Epithelial cell of esophagus (primary cell): ENCODE measurements around the gene JPT2.
A peak's percentile ranks its signal among the peaks of the same experiment; 100 is the strongest.

Experiments used
- DNase-seq: peaks from one replicate; pipeline ENCODE4 v3.0.0; 2010; ENCODE audit warnings: low read depth
- H3K4me3 ChIP-seq: 2 replicates; pipeline ENCODE4 v1.5.1; 2011; ENCODE audit warnings: mild to moderate bottlenecking, low read length, control low read depth
- TF ChIP-seq, protein P1 (sequence below): IDR thresholded peaks from 2 replicates; pipeline ENCODE4 v1.5.1; 2011; ENCODE audit warnings: low read depth, mild to moderate bottlenecking, low read length, control low read depth, inconsistent platforms; ENCODE audit not compliant: insufficient read depth; ENCODE audit errors: missing control alignments

Gene JPT2

GRCh38 chr16:1680361-1680760 is 2.3 kb downstream of the JPT2 start:
- H3K4me3 ChIP-seq = no peak overlapping the region
- DNase-seq = no peak
- TF ChIP-seq, protein P1, sequence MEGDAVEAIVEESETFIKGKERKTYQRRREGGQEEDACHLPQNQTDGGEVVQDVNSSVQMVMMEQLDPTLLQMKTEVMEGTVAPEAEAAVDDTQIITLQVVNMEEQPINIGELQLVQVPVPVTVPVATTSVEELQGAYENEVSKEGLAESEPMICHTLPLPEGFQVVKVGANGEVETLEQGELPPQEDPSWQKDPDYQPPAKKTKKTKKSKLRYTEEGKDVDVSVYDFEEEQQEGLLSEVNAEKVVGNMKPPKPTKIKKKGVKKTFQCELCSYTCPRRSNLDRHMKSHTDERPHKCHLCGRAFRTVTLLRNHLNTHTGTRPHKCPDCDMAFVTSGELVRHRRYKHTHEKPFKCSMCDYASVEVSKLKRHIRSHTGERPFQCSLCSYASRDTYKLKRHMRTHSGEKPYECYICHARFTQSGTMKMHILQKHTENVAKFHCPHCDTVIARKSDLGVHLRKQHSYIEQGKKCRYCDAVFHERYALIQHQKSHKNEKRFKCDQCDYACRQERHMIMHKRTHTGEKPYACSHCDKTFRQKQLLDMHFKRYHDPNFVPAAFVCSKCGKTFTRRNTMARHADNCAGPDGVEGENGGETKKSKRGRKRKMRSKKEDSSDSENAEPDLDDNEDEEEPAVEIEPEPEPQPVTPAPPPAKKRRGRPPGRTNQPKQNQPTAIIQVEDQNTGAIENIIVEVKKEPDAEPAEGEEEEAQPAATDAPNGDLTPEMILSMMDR = no peak

GRCh38 chr16:1681032-1681431 is 3.0 kb downstream of the JPT2 start:
- TF ChIP-seq, protein P1 = no peak
- H3K4me3 ChIP-seq = no peak overlapping the region
- DNase-seq = no peak

GRCh38 chr16:1687427-1688316 is 9.6 kb downstream of the JPT2 start:
- no peak for DNase-seq
- TF ChIP-seq, protein P1 = no peak
- no peak overlapping the region for H3K4me3 ChIP-seq

- DNase-seq = peak; percentile 95
- H3K4me3 ChIP-seq = no peak overlapping the region
- TF ChIP-seq, protein P1 = no peak
These were observed 10.9 kb downstream of the JPT2 start for GRCh38 chr16:1688807-1689560.

DNA sequence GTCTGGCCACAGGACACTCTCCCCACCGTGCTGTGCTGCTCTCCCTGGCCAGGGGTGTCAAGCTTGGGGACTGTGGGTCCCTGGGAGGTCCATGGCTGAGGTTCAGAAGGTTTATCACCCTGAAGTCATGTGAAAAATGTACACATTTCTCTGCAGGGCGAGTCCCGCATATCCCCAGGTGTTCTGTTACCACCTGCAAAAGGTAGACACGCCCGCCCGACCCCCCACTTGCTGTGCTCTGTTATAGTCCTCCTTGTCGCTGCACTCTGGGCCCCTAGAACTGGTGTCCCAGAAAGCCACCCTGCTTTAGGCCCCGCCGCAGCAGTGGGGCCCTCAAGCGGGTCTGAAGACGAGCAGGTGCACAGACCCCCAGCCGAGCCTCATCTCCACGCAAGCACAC is 11.8 kb downstream of the JPT2 start:
- TF ChIP-seq, protein P1 = no peak
- DNase-seq = no peak
- H3K4me3 ChIP-seq = no peak overlapping the region

- TF ChIP-seq, protein P1 = no peak
- no peak for DNase-seq
- no peak overlapping the region for H3K4me3 ChIP-seq
These were observed 12.7 kb downstream of the JPT2 start for GRCh38 chr16:1690810-1691209.
